Endothelial cell of umbilical vein (primary cell): Measurements from ENCODE around the gene ZFAND6. TPM values are rescaled to one million over a fixed set of nuclear protein-coding genes. Genes with fewer than 3 reads are reported as not detected.
"Not testable (repeated sequence)": the region's sequence is repeated elsewhere in the genome, so short reads cannot be mapped to it uniquely, and the experiment has no call there.

ENCODE experiments used
- BruUV-seq: library from RNA; stranded (reverse); fragments of 400-500 nt; replicated peaks from 2 replicates; lab custom pipeline; 2021; lab: Mats Ljungman, UMichigan
- CTCF ChIA-PET: fragments of 300-600, 350-600 bp; sonication (Branson Sonifier 250); formaldehyde crosslinking; loops from one replicate; lab custom pipeline; 2021; ENCODE audit warnings: antibody characterized with exemption, inconsistent platforms; lab: Charles Lee
- POLR2A ChIA-PET: fragments of 300-600, 350-600 bp; sonication (Branson Sonifier 250); formaldehyde crosslinking; loops from one replicate; lab custom pipeline; 2021; ENCODE audit warnings: antibody characterized with exemption, inconsistent platforms; lab: Charles Lee
- DNase-seq: peaks from one replicate; pipeline ENCODE4 v3.0.0-alpha.2; 2011; ENCODE audit warnings: low read depth, low spot score
- FAIRE-seq: peaks from 2 replicates; lab custom pipeline; 2011; peaks lifted over from hg19 to GRCh38; lab: Jason Lieb, UNC
- H2AFZ ChIP-seq: 2 replicates; pipeline ENCODE4 v1.6.0; 2012; ENCODE audit warnings: low read depth, low read length, control low read depth, inconsistent platforms
- H3K27ac ChIP-seq: 2 replicates; pipeline ENCODE4 v1.5.1; 2011; ENCODE audit warnings: low read depth, mild to moderate bottlenecking, control low read depth, low read length, moderate library complexity; ENCODE audit not compliant: insufficient read depth
- H3K27me3 ChIP-seq, 2 experiments: 2 replicates each; pipeline versions ENCODE4 v1.6.0 to v1.6.1; 2011; ENCODE audit warnings: low read length in 2 of 2, mixed read lengths in 1 of 2; ENCODE audit not compliant: control insufficient read depth in 2 of 2, insufficient read depth in 2 of 2
- H3K36me3 ChIP-seq, 2 experiments: 2 replicates in 1 of 2; 3 replicates in 1 of 2; pipeline ENCODE4 v1.5.1; 2011; ENCODE audit warnings: low read length in 2 of 2, mild to moderate bottlenecking in 1 of 2, moderate library complexity in 1 of 2; ENCODE audit not compliant: control insufficient read depth in 2 of 2, insufficient read depth in 2 of 2; ENCODE audit errors: extremely low read depth in 1 of 2
- H3K4me1 ChIP-seq: 3 replicates; pipeline ENCODE4 v1.5.1; 2011; ENCODE audit warnings: mild to moderate bottlenecking, low read length; ENCODE audit not compliant: control insufficient read depth, insufficient read depth; ENCODE audit errors: extremely low read depth
- H3K4me2 ChIP-seq: 2 replicates; pipeline ENCODE4 v1.6.1; 2011; ENCODE audit warnings: low read length, control low read depth, mixed read lengths; ENCODE audit not compliant: insufficient read depth
- H3K4me3 ChIP-seq, 3 experiments: fragments of 200-600 bp in 1 of 3; sonication (generic), shearing (Covaris generic) in 1 of 3; replicated peaks in 1 of 3; 2 replicates each; pipeline ENCODE4 v1.5.1; 2011 to 2016; ENCODE audit warnings: control low read depth in 3 of 3, low read length in 3 of 3, mild to moderate bottlenecking in 2 of 3, inconsistent platforms in 1 of 3, low read depth in 1 of 3, moderate library complexity in 1 of 3; ENCODE audit not compliant: insufficient read depth in 1 of 3
- H3K79me2 ChIP-seq: 2 replicates; pipeline ENCODE4 v1.6.0; 2012; ENCODE audit warnings: low read length, inconsistent platforms; ENCODE audit not compliant: control insufficient read depth, insufficient read depth
- H3K9ac ChIP-seq: replicated peaks from 2 replicates; pipeline ENCODE3; 2011; ENCODE audit warnings: low read length, control low read depth; ENCODE audit not compliant: insufficient read depth; ENCODE audit errors: extremely low read depth
- H3K9me1 ChIP-seq: replicated peaks from 3 replicates; pipeline ENCODE4 v1.6.0; 2011; ENCODE audit warnings: mild to moderate bottlenecking, low read length; ENCODE audit not compliant: control insufficient read depth, insufficient read depth; ENCODE audit errors: extremely low read depth
- H3K9me3 ChIP-seq: replicated peaks from 2 replicates; pipeline ENCODE4 v1.5.1; 2012; ENCODE audit warnings: low read length, inconsistent platforms; ENCODE audit not compliant: control insufficient read depth, insufficient read depth
- H4K20me1 ChIP-seq: replicated peaks from 2 replicates; pipeline ENCODE3; 2011; ENCODE audit warnings: mild to moderate bottlenecking, low read length; ENCODE audit not compliant: control insufficient read depth, insufficient read depth; ENCODE audit errors: extremely low read depth
- EZH2 ChIP-seq: IDR thresholded peaks from 2 replicates; pipeline ENCODE4 v1.6.1; 2012; ENCODE audit warnings: borderline replicate concordance, low read depth, mild to moderate bottlenecking, moderate library complexity, low read length, inconsistent platforms; ENCODE audit not compliant: severe bottlenecking
- FOS ChIP-seq: IDR thresholded peaks from 2 replicates; pipeline ENCODE4 v1.6.1; 2011; ENCODE audit warnings: mild to moderate bottlenecking, low read length, moderate library complexity, borderline replicate concordance; ENCODE audit not compliant: insufficient read depth
- GATA2 ChIP-seq: IDR thresholded peaks from 2 replicates; pipeline ENCODE4 v1.7.0; 2011; ENCODE audit warnings: low read depth, mild to moderate bottlenecking, moderate library complexity, mixed read lengths, low read length; ENCODE audit not compliant: insufficient read length, insufficient read depth
- JUN ChIP-seq: IDR thresholded peaks from 2 replicates; pipeline ENCODE4 v1.6.1; 2011; ENCODE audit warnings: borderline replicate concordance, low read depth; ENCODE audit not compliant: insufficient read length, insufficient read depth
- MYC ChIP-seq: IDR thresholded peaks from one replicate; pipeline ENCODE4 v1.6.1; 2011; ENCODE audit warnings: mild to moderate bottlenecking, low read depth, low read length
- POLR2A ChIP-seq: IDR thresholded peaks from 2 replicates; pipeline ENCODE4 v1.6.1; 2012; ENCODE audit warnings: low read depth, mild to moderate bottlenecking, control low read depth, low read length
- POLR2AphosphoS5 ChIP-seq: IDR thresholded peaks from 2 replicates; pipeline ENCODE4 v1.6.1; 2012; ENCODE audit warnings: low read depth, mild to moderate bottlenecking, control low read depth, low read length, moderate library complexity; ENCODE audit not compliant: insufficient read depth
- dilution Hi-C: fragments of 300-500 bp; cut with MboI; formaldehyde crosslinking; loops from one replicate; pipeline ENCODE4 v1.15.0; 2019; ENCODE audit warnings: low sequenced_read_pairs; ENCODE audit not compliant: extremely low pct_ligation_motif_present
- intact Hi-C: fragments of 100-400 bp; cut with micrococcal nuclease; formaldehyde crosslinking; loops from one replicate; pipeline ENCODE4 v1.10.0; 2022
- polyA plus RNA-seq, 4 experiments: library from polyadenylated mRNA; depleted of rRNA in 3 of 4; stranded (reverse) in 3 of 4; unstranded in 1 of 4; fragments of >200 nt; gene quantifications; 2 replicates each; pipeline versions ENCODE4 v1.2.1 to v1.2.3, GENCODE V29; 2011 to 2012; ENCODE audit warnings: missing spikeins in 1 of 4
- total RNA-seq: library from RNA; stranded (reverse); gene quantifications from 2 replicates; pipeline ENCODE4 v1.2.3, GENCODE V29; 2021
- TF ChIP-seq, protein P1 (sequence below): IDR thresholded peaks from 2 replicates; pipeline ENCODE4 v1.6.1; 2011; ENCODE audit not compliant: insufficient read depth, insufficient read length
- TF ChIP-seq, protein P2 (sequence below), 2 donors: IDR thresholded peaks; 1 replicate in 1 of 2; 2 replicates in 1 of 2; pipeline ENCODE4 v1.5.1; 2011; ENCODE audit warnings: low read length in 2 of 2, mild to moderate bottlenecking in 2 of 2, moderate library complexity in 2 of 2, control low read depth in 1 of 2, inconsistent platforms in 1 of 2, low read depth in 1 of 2; ENCODE audit not compliant: insufficient read depth in 1 of 2; ENCODE audit errors: extremely low read depth in 1 of 2

Gene ZFAND6
- total and polyA plus RNA-seq, 2 donors (not counting 3 experiments of a cell fraction or from before 2014, with no cell fraction given): 50.3 to 97.9 TPM

DNA sequence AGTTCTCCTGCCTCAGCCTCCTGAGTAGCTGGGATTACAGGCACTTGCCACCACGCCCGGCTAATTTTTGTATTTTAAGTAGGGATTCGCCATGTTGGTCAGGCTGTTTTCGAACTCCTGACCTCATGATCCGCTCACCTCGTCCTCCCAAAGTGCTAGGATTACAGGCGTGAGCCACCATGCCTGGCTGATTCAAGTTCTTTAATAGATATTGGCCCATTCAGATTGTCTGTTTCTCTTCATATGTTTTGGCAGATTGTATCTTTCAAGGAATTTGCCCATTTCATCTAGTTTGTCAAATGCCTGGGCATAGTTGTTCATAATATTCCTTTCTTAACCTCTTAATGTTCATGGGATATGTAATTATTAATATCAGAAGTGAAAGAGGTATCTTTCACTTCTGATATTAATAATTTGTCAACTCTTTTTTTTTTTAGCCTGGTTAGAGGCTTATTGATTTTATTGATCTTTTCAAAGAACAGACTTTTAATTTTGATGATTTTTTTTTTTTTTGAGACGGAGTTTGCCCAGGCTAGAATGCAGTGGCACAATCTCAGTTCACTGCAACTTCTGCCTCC is 40.2 kb upstream of the ZFAND6 start:
- H3K27me3 ChIP-seq: peaks cover 0 to 6% of the 10 kb centered on the region in 2 experiments
- H3K9ac ChIP-seq: no peak overlapping the region
- POLR2A ChIA-PET: interaction anchor here (0.7 kb wide), 1 partner anchor 19 kb away, joined by 5 read pairs; no protein-coding TSS in a partner anchor
- DNase-seq (no peak), FAIRE-seq (no peak)
- no TSS peak for BruUV-seq
- dilution Hi-C loops (no loop called here), intact Hi-C loops (no loop called here)
- no peaks in the 10 kb centered on the region for H3K9me1 ChIP-seq
- no peaks in the 10 kb centered on the region for H4K20me1 ChIP-seq
- H3K4me1 ChIP-seq: no peaks in the 10 kb centered on the region
- H3K79me2 ChIP-seq: no peaks in the 10 kb centered on the region
- no peaks in the 10 kb centered on the region for H3K9me3 ChIP-seq
- CTCF ChIA-PET: no interaction called here
- H3K36me3 ChIP-seq: no peaks in the 10 kb centered on the region
- H3K4me3 ChIP-seq: no peak overlapping the region
- no peak for TF ChIP-seq JUN
- TF ChIP-seq POLR2AphosphoS5: no peak
- no peak for TF ChIP-seq GATA2
- TF ChIP-seq, protein P1, sequence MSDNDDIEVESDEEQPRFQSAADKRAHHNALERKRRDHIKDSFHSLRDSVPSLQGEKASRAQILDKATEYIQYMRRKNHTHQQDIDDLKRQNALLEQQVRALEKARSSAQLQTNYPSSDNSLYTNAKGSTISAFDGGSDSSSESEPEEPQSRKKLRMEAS: no peak
- no peak for TF ChIP-seq POLR2A
- TF ChIP-seq FOS: no peak
- no peak for TF ChIP-seq MYC
- no peak for TF ChIP-seq EZH2
- TF ChIP-seq, protein P2, sequence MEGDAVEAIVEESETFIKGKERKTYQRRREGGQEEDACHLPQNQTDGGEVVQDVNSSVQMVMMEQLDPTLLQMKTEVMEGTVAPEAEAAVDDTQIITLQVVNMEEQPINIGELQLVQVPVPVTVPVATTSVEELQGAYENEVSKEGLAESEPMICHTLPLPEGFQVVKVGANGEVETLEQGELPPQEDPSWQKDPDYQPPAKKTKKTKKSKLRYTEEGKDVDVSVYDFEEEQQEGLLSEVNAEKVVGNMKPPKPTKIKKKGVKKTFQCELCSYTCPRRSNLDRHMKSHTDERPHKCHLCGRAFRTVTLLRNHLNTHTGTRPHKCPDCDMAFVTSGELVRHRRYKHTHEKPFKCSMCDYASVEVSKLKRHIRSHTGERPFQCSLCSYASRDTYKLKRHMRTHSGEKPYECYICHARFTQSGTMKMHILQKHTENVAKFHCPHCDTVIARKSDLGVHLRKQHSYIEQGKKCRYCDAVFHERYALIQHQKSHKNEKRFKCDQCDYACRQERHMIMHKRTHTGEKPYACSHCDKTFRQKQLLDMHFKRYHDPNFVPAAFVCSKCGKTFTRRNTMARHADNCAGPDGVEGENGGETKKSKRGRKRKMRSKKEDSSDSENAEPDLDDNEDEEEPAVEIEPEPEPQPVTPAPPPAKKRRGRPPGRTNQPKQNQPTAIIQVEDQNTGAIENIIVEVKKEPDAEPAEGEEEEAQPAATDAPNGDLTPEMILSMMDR (IDR thresholded peaks at IDR 0.05; ENCODE audit: extremely low read depth in 1 of 2, insufficient read depth in 1 of 2, low read depth in 1 of 2, low read length in 2 of 2): no peak
- H3K4me2 ChIP-seq: no peak overlapping the region
- H2AFZ ChIP-seq: no peak overlapping the region
- no peak overlapping the region for H3K27ac ChIP-seq

DNA sequence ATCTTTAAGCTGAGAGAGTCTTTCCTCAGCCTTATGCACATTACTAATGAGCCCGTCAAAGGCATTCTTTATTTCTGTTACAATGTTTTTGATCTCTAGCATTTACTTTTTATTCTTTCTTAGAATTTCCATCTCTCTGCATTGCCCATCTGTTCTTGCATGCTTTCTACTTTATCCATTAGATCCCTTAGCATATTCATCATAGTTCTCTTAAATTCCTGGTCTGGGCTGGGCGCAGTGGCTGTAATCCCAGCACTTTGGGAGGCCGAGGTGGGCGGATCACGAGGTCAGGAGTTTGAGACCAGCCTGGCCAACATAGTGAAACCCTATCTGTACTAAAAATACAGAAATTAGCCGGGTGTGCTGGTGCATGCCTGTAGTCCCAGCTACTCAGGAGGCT is 39.3 kb upstream of the ZFAND6 start:
- H3K9me3 ChIP-seq, H3K27me3 ChIP-seq, intact Hi-C loops, dilution Hi-C loops, H3K9ac ChIP-seq, H2AFZ ChIP-seq, H3K9me1 ChIP-seq, BruUV-seq, H3K27ac ChIP-seq, H4K20me1 ChIP-seq, FAIRE-seq, H3K36me3 ChIP-seq, H3K4me2 ChIP-seq, CTCF ChIA-PET, POLR2A ChIA-PET, H3K4me1 ChIP-seq, H3K79me2 ChIP-seq, H3K4me3 ChIP-seq, DNase-seq: not testable (repeated sequence)
